B cell (primary cell): Measurements from ENCODE around the gene CEP128.

Source experiments
- CTCF ChIP-seq: fragments of 200-600 bp; IDR thresholded peaks from one replicate; pipeline ENCODE4 v1.8.0; 2022; ENCODE audit warnings: antibody characterized with exemption, mild to moderate bottlenecking
- EZH2 ChIP-seq: IDR thresholded peaks from 2 replicates; pipeline ENCODE4 v1.6.1; 2012; ENCODE audit warnings: borderline replicate concordance, low read depth, mild to moderate bottlenecking, moderate library complexity, low read length; ENCODE audit not compliant: insufficient read depth, poor library complexity, severe bottlenecking

- TF ChIP-seq EZH2 (no peak), CTCF (no peak)
These were observed 33.1 kb upstream of the CEP128 start for GRCh38 chr14:80974679-80975078.
